ENCODE data around the gene MED16. TPM values are rescaled to one million over a fixed set of nuclear protein-coding genes. Genes with fewer than 3 reads are reported as not detected.

MED16 gene
- polyA plus RNA-seq, 2 donors: 33.0 to 46.2 TPM

- peaks cover 15 to 21% of the 10 kb centered on the region in 2 donors for H3K4me1 ChIP-seq (ENCODE audit: control insufficient read depth in 2 of 2, insufficient read depth in 2 of 2, low read length in 1 of 2)
- H3K9me3 ChIP-seq (ENCODE audit: control insufficient read depth in 2 of 2, insufficient read depth in 1 of 2, low read depth in 1 of 2, low read length in 1 of 2): no peaks in the 10 kb centered on the region
- no peak overlapping the region for H3K27ac ChIP-seq (ENCODE audit: low read depth in 2 of 2, low read length in 1 of 2)
- 1% methylated on average over 70 to 84 of the region's 84 CpGs for WGBS, 2 donors
- H3K4me3 ChIP-seq (ENCODE audit: low read depth in 1 of 2, low read length in 2 of 2): peak overlapping the region; percentile 31 to 34
- no peaks in the 10 kb centered on the region for H3K36me3 ChIP-seq (ENCODE audit: control insufficient read depth in 2 of 2, insufficient read depth in 2 of 2, low read length in 1 of 2)
- peaks cover 0 to 17% of the 10 kb centered on the region in 2 donors for H3K27me3 ChIP-seq (ENCODE audit: control insufficient read depth in 1 of 2, insufficient read depth in 2 of 2, low read length in 2 of 2)
These were observed 27.3 kb upstream of the MED16 start for GRCh38 chr19:920051-920864.

DNA sequence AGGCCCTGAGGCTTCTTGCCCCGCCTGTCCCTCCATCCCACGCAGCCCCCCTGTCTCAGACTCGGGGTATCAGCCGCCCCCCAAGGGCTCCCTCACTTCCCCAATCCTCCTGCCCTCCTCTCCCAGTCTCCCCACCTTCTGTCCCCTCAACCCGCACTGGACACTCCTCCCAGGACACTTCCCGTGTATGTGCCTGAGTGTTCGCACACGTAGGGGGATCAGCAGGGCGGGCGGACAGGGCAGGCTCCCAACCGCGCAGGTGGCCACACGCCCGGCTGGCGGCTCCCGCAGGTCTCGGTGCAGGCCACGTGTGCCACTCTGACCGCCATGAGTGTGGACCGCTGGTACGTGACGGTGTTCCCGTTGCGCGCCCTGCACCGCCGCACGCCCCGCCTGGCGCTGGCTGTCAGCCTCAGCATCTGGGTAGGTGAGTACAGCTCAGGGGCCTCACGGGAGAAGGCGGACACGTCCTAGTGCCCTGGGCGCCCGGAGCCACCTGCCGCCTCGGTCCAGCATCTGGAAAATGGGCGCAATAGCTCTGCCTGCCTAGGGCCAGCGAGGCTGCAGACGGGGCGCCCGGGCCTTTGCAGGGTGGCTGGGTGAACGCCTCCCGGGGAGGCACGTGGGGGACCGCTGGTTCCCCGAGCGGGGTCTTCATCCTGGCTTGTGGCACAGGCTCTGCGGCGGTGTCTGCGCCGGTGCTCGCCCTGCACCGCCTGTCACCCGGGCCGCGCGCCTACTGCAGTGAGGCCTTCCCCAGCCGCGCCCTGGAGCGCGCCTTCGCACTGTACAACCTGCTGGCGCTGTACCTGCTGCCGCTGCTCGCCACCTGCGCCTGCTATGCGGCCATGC lies 26.4 kb upstream of the MED16 start:
- no peak overlapping the region for H3K27ac ChIP-seq (ENCODE audit: low read depth in 2 of 2, low read length in 1 of 2)
- WGBS, 2 donors: 2 to 3% methylated on average over 64 to 68 of the region's 68 CpGs
- H3K4me3 ChIP-seq (ENCODE audit: low read depth in 1 of 2, low read length in 2 of 2): peak overlapping the region; percentile 10 to 34
- no peaks in the 10 kb centered on the region for H3K9me3 ChIP-seq (ENCODE audit: control insufficient read depth in 2 of 2, insufficient read depth in 1 of 2, low read depth in 1 of 2, low read length in 1 of 2)
- no peaks in the 10 kb centered on the region for H3K36me3 ChIP-seq (ENCODE audit: control insufficient read depth in 2 of 2, insufficient read depth in 2 of 2, low read length in 1 of 2)
- peaks cover 12 to 17% of the 10 kb centered on the region in 2 donors for H3K4me1 ChIP-seq (ENCODE audit: control insufficient read depth in 2 of 2, insufficient read depth in 2 of 2, low read length in 1 of 2)
- peaks cover 0 to 17% of the 10 kb centered on the region in 2 donors for H3K27me3 ChIP-seq (ENCODE audit: control insufficient read depth in 1 of 2, insufficient read depth in 2 of 2, low read length in 2 of 2)

DNA sequence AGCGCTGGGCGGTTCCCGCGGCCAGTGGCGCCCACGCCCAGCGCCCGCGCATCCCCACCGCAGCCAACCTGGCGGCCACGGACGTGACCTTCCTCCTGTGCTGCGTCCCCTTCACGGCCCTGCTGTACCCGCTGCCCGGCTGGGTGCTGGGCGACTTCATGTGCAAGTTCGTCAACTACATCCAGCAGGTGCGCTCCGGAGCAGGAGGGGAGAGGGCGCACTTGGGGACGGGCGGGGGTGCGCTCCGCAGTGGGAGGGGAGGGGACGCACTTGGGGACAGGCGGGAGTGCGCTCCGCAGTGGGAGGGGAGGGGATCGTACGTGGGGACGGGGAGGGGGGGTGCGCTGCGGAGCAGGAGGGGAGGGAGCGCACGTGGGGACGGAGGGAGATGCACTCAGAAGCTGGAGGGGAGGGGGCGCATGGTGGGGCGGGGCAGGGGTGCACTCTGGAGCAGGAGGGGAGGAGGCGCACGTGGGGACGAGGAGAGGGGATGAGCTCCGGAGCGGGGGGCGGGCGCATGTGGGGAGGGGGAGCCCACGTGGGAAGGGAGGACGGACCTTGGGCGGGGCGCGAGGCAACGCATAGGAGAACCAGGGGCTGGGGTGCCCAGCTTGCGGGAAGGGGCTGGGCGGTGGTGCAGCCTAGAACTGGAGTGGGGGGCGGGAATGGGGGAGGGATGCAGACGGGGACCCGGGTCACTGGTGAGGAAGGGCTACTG lies 25.7 kb upstream of the MED16 start:
- no peak overlapping the region for H3K4me3 ChIP-seq (ENCODE audit: low read depth in 1 of 2, low read length in 2 of 2)
- H3K4me1 ChIP-seq (ENCODE audit: control insufficient read depth in 2 of 2, insufficient read depth in 2 of 2, low read length in 1 of 2): peaks cover 12 to 17% of the 10 kb centered on the region in 2 donors
- H3K27ac ChIP-seq (ENCODE audit: low read depth in 2 of 2, low read length in 1 of 2): no peak overlapping the region
- H3K36me3 ChIP-seq (ENCODE audit: control insufficient read depth in 2 of 2, insufficient read depth in 2 of 2, low read length in 1 of 2): no peaks in the 10 kb centered on the region
- H3K27me3 ChIP-seq (ENCODE audit: control insufficient read depth in 1 of 2, insufficient read depth in 2 of 2, low read length in 2 of 2): peaks cover 0 to 17% of the 10 kb centered on the region in 2 donors
- no peaks in the 10 kb centered on the region for H3K9me3 ChIP-seq (ENCODE audit: control insufficient read depth in 2 of 2, insufficient read depth in 1 of 2, low read depth in 1 of 2, low read length in 1 of 2)
- WGBS, 2 donors: 3 to 4% methylated on average over 47 to 58 of the region's 58 CpGs

DNA sequence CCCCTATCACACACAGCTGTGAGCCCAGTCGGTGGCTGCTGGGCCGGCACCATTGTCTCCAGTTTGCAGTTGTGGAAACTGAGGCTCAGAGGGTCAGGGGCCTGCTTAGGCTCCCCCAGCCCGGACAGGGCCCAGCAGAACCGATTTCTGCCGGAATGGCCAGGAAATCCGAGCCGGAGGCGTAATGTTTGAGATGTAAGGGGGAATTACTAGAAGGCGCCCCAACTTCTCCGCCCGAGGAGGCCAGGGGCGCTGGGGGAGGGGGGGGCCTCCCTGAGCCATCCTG lies 25.1 kb upstream of the MED16 start:
- WGBS, 2 donors: 2 to 5% methylated on average over 12 of the region's 12 CpGs
- Histone ChIP-seq H3K27me3 (ENCODE audit: control insufficient read depth in 1 of 2, insufficient read depth in 2 of 2, low read length in 2 of 2) (peaks cover 0 to 17% of the 10 kb centered on the region in 2 donors), H3K9me3 (ENCODE audit: control insufficient read depth in 2 of 2, insufficient read depth in 1 of 2, low read depth in 1 of 2, low read length in 1 of 2) (no peaks in the 10 kb centered on the region), H3K36me3 (ENCODE audit: control insufficient read depth in 2 of 2, insufficient read depth in 2 of 2, low read length in 1 of 2) (no peaks in the 10 kb centered on the region), H3K4me3 (ENCODE audit: low read depth in 1 of 2, low read length in 2 of 2) (no peak overlapping the region), H3K27ac (ENCODE audit: low read depth in 2 of 2, low read length in 1 of 2) (no peak overlapping the region), H3K4me1 (ENCODE audit: control insufficient read depth in 2 of 2, insufficient read depth in 2 of 2, low read length in 1 of 2) (peaks cover 12 to 19% of the 10 kb centered on the region in 2 donors)

DNA sequence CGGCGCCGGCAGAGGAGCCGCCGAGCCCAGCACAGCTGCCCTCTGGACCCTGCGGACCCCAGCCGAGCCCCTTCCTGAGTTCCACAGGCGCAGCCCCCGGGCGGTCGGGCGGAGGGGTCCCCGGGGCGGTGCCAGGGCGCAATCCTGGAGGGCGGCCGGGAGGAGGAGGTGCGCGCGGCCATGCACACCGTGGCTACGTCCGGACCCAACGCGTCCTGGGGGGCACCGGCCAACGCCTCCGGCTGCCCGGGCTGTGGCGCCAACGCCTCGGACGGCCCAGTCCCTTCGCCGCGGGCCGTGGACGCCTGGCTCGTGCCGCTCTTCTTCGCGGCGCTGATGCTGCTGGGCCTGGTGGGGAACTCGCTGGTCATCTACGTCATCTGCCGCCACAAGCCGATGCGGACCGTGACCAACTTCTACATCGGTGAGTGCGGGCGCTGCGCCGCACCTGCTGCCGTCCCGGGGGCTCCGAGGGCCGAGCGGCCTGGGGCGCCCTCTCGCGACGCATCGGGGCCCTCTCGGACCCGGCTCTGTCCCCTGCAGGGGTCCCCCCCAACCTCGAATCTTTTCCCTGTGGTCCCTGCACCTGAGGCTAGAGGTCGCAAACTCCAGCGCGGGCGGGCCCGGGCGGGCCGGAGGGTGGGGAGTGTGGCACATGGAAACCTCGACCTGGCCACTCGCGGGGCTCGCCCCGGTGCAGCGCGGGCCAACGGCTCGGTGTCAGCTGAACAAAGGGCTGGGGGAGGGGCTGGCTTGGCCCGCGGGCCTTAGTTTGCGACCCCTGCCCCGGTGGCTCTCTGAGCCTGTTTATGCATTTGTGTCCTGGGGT lies 24.6 kb upstream of the MED16 start, which contains the start of gene KISS1R:
Gene KISS1R (plus strand): TSS at position 11 of the 829 bp plus-strand sequence. CDS start 170 bp downstream, at position 181.
- peaks cover 12 to 19% of the 10 kb centered on the region in 2 donors for H3K4me1 ChIP-seq (ENCODE audit: control insufficient read depth in 2 of 2, insufficient read depth in 2 of 2, low read length in 1 of 2)
- peak within 1 kb of the TSS in 1 of 2 donors; percentile 21 for H3K4me3 ChIP-seq (ENCODE audit: low read depth in 1 of 2, low read length in 2 of 2)
- no peaks in the 10 kb centered on the region for H3K36me3 ChIP-seq (ENCODE audit: control insufficient read depth in 2 of 2, insufficient read depth in 2 of 2, low read length in 1 of 2)
- H3K9me3 ChIP-seq (ENCODE audit: control insufficient read depth in 2 of 2, insufficient read depth in 1 of 2, low read depth in 1 of 2, low read length in 1 of 2): no peaks in the 10 kb centered on the region
- H3K27me3 ChIP-seq (ENCODE audit: control insufficient read depth in 1 of 2, insufficient read depth in 2 of 2, low read length in 2 of 2): peaks cover 0 to 17% of the 10 kb centered on the region in 2 donors
- H3K27ac ChIP-seq (ENCODE audit: low read depth in 2 of 2, low read length in 1 of 2): no peak within 1 kb of the TSS
- 1 to 2% methylated on average over 57 to 87 of the region's 87 CpGs for WGBS, 2 donors

DNA sequence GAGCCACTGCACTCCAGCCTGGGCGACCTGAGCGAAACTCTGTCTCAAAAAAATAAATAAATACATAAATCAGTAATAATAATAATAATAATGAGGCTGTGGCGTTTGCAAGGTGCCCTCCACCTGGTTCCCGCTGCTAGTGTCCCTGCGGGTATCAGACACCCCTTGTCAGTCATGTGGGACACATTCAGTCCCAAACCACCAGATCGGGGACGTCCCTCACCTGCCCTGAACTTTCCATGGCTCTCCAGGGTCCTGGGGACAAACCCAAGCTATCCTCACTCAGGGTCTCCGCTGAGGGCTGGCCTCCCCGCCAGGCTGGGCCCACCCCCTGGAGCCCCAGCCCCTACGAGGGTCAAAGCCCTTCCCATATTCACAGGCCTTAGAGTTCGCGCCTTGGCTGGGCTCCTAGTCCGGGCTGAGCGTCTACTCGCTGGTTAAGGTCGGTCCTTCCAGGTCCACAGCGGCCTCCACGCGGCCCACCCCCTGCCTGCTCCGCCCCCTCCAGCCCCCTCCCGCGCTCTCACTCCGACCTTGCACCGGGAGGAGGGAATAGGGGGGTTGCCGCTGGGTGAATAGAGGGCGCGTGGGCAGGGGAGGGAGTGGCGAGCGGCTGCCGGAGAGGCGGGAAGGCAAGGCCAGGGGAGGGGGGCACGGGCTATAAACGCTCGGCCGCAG lies 23.8 kb upstream of the MED16 start:
- Histone ChIP-seq H3K4me3 (ENCODE audit: low read depth in 1 of 2, low read length in 2 of 2) (peak overlapping the region in 1 of 2 donors; percentile 21), H3K9me3 (ENCODE audit: control insufficient read depth in 2 of 2, insufficient read depth in 1 of 2, low read depth in 1 of 2, low read length in 1 of 2) (no peaks in the 10 kb centered on the region), H3K27me3 (ENCODE audit: control insufficient read depth in 1 of 2, insufficient read depth in 2 of 2, low read length in 2 of 2) (peaks cover 0 to 17% of the 10 kb centered on the region in 2 donors), H3K27ac (ENCODE audit: low read depth in 2 of 2, low read length in 1 of 2) (no peak overlapping the region), H3K36me3 (ENCODE audit: control insufficient read depth in 2 of 2, insufficient read depth in 2 of 2, low read length in 1 of 2) (no peaks in the 10 kb centered on the region), H3K4me1 (ENCODE audit: control insufficient read depth in 2 of 2, insufficient read depth in 2 of 2, low read length in 1 of 2) (peaks cover 12 to 19% of the 10 kb centered on the region in 2 donors)
- WGBS, 2 donors: 19 to 23% methylated on average over 30 to 35 of the region's 35 CpGs

- Histone ChIP-seq H3K9me3 (ENCODE audit: control insufficient read depth in 2 of 2, insufficient read depth in 1 of 2, low read depth in 1 of 2, low read length in 1 of 2) (no peaks in the 10 kb centered on the region), H3K36me3 (ENCODE audit: control insufficient read depth in 2 of 2, insufficient read depth in 2 of 2, low read length in 1 of 2) (peaks cover 0 to 2% of the 10 kb centered on the region in 2 donors)
These were observed 20.2 kb upstream of the MED16 start, which contains the start of gene R3HDM4 for GRCh38 chr19:913080-913748. Gene R3HDM4 (minus strand): TSS chr19:913219. CDS start chr19:913157, 62 bp downstream.

More at GRCh38 chr19:913080-913748, 20.2 kb upstream of the MED16 start, which contains the start of gene R3HDM4:
- H3K4me1 ChIP-seq (ENCODE audit: control insufficient read depth in 2 of 2, insufficient read depth in 2 of 2, low read length in 1 of 2): peaks cover 7 to 14% of the 10 kb centered on the region in 2 donors
- H3K27ac ChIP-seq (ENCODE audit: low read depth in 2 of 2, low read length in 1 of 2): peak within 1 kb of the TSS; percentile 92 to 95
- peaks cover 0 to 10% of the 10 kb centered on the region in 2 donors for H3K27me3 ChIP-seq (ENCODE audit: control insufficient read depth in 1 of 2, insufficient read depth in 2 of 2, low read length in 2 of 2)
- WGBS, 2 donors: 1% methylated on average over 62 to 72 of the region's 76 CpGs
- H3K4me3 ChIP-seq (ENCODE audit: low read depth in 1 of 2, low read length in 2 of 2): peak within 1 kb of the TSS; percentile 67 to 85

Data from esophagus (tissue), 2 donors.